Activated CD8-positive, alpha-beta memory T cell treated with anti-CD3 and anti-CD28 coated beads for 36 hours (primary cell): ENCODE measurements around the gene MSI2. TPM values are rescaled to one million over a fixed set of nuclear protein-coding genes. Genes with fewer than 3 reads are reported as not detected.

Source experiments
- CTCF ChIA-PET: fragments of 350-600 bp; sonication (Branson Sonifier 250); formaldehyde crosslinking; loops from one replicate; lab custom pipeline; 2021; ENCODE audit warnings: antibody characterized with exemption; lab: Charles Lee
- POLR2A ChIA-PET: fragments of 350-600 bp; sonication (Branson Sonifier 250); formaldehyde crosslinking; loops from one replicate; lab custom pipeline; 2021; ENCODE audit warnings: antibody characterized with exemption; lab: Charles Lee
- total RNA-seq, 2 experiments: library from RNA; stranded (reverse); gene quantifications; one replicate each; pipeline ENCODE4 v1.2.3, GENCODE V29; 2021

MSI2 gene
- total RNA-seq, 2 experiments from 2014 or later, result 56.5 to 59.6 TPM

DNA sequence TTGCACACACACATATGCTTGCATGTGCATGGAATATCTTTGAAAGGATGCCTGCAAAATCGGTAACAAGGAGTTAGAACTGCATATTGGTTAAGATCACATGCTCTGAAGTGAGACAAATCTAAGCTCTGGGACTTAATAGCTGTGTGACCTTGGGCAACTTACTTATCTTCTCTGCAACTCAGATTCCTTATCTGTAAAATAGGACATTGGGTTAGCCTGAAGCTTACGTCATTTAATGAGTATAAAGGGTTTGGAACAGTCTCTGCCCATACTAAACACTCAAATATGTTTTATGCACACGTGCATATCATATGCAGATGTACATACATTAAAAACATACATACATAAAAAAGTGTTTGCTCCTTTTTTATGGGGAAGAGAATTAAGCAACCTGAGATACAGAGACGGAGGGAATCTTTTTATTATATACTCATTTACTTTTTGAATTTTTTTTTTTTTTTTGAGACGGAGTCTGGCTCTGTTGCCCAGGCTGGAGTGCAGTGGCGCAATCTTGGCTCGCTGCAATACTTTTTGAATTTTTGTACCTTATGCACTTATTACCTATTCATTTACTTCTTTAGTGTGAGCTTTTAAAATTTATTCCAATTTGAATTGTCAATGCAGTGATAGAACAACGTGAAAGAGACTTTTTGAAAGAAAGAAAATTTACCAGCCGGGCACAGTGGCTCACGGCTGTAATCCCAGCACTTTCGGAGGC is 282.6 kb downstream of the MSI2 start:
- POLR2A ChIA-PET, result interaction anchor here (0.6 kb wide), 1 partner anchor 18 kb away, joined by 3 read pairs; no protein-coding TSS in a partner anchor

DNA sequence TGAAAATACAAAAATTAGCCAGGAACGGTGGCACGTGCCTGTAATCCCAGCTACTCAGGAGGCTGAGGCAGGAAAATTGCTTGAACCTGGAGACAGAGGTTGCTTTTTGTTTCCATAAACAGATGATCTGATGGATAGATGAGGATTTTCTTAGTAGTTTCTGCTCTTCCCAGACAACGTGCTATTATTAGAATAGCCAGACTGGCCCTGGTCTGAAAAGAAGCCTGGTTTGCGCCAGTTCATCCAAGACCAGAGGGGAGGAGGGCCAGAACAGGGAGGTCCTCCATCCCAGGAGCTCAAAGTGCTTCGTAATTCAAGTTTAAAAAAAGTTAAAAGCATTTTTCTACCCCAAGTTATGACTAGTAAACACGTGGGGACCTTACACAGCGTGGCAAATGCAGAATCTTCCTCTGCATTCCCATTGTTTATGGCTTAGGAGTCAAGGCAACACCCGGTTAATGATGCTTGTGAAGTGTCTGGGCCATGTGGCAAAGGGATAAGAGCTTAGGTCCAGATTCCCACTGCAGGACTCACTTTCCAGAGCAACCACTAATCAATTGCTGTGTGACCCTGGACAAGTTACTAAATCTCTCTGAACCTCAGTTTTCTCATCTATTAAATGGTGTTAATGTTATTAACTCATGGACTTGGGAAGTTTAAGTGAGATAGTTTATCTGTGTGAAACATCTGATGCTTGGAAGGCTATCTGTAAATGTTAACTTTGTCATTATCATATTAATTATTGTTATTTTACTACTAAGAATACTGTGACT is 283.4 kb downstream of the MSI2 start:
- POLR2A ChIA-PET, result no interaction called here
- CTCF ChIA-PET, result interaction anchor here (1.1 kb wide), 1 partner anchor 297 kb away, joined by 4 read pairs; no protein-coding TSS in a partner anchor

More for the DNA sequence above, 282.6 kb downstream of the MSI2 start:
- CTCF ChIA-PET, result interaction anchor here (1.1 kb wide), 1 partner anchor 296 kb away, joined by 4 read pairs; no protein-coding TSS in a partner anchor

DNA sequence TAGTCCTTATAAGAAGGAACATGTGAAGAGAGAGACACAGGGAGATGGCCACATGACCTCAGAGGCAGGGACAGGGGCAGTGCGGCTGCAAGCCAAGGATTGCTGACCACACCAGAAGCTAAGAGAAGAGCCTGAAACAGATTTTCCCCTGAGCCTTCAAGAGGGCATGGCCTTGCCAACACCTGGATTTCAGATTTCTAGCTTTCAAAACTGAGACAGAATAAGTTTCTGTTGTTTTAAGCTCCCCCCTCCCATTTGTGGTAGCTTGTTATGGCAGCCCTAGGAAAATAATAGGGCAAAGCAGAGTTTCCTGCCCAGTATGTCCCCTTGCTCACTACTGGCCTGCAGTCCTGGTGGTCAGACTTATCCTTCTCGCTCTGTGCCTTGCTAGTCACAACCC is 284.3 kb downstream of the MSI2 start:
- ChIA-PET CTCF (no interaction called here), POLR2A (no interaction called here)

DNA sequence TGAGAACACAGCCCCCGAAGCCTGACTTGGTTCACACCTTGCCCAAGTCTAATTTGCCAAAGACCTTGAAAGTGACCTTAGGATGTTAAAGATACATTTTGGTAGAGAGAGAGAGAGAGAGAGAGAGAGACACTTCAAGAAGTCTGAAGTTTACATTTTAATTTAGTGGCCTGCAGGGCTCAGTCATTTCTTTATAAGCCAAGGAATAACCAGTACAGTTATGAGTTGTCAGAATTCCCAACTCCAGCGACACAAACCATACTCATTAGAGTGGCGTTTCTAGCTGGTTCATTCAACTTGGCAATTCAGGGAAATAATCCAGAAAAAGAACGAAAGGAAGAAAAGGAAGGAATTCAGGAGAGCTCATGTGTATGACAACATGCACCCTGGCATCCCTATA is 284.7 kb downstream of the MSI2 start:
- POLR2A ChIA-PET, result no interaction called here
- CTCF ChIA-PET, result no interaction called here

DNA sequence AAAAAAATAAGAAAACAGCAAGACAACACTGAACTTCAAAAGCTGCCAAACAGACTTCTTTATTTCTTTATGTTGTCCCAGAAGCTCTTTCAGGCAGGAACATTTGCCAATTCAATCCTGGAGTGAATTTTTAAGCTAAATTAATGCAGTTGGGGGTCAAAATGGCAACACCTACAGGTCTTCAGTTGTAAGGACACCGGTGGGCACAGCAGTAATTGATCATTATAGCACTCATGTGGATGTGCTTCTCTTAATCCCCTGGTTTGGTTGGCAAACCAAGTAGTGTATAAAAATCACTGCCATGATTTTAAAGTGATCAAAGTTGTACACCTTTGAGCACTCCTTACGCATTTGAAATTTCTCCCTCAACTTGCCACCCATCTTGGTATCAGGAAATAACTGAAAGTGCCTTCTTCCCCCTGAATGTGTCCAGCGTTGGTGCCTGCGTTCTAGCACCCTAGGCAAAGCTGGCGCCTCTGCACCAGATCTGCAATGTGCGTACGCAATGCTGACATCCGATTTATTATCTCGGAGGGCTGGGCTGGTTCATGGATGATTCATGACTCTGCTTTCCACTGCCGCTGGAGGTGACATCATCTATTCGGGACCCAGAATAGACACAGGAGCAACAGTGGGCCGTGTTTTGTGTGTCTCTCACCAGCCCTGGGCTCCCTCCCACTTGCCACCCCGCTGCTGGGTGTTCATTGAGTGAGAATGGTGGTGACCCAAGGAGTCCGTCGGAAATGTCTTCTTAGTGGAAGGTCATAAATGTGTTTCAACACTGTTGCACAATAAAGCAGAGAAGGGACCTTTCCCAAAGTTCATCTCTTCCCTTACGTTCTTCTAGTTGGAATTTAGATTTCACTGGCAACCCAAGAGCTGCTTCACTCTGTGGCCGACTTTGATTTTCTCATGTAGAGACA is 285.4 kb downstream of the MSI2 start:
- CTCF ChIA-PET, result no interaction called here
- POLR2A ChIA-PET, result no interaction called here

DNA sequence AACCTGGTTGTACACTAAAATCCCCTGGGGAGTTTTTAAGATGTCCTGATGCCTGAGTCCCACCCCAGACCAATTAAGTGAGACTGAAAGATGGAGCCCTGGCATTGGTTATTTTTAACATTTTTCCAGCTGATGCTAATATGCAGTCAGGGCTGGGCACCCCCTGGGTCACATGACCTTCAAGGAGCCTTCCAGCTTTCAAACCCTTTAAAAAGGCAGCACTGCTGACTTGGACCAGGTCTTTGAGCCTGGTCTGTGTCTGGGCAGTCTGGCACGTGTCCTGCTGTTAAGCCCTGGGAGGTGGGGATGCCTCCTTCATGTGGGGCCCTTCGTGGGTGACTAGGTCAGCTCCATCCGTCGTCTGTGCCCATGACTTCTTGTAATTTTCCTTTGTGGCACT is 286.2 kb downstream of the MSI2 start:
- ChIA-PET POLR2A (no interaction called here), CTCF (interaction anchor here (1.3 kb wide), 1 partner anchor 9 kb away, joined by 3 read pairs; no protein-coding TSS in a partner anchor)

DNA sequence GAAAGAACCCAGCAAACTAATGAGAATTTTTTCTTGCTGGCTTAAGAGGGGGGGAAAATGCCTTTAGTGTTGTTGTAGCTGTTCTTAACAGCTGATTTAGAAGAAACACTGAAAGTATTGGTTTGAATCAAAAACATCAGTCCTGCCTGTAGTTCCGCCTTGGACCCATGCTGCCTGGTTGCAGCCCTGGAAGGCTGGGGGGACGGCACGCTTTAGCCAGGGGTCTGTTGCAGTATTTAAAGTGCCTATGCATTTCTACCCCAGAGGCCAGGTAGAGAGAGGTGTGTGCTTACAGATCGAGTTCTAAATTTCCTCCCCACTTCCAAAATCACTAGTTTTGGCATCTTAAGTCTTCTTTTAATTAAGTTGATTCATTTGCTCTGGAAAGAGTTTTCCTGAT is 286.9 kb downstream of the MSI2 start:
- POLR2A ChIA-PET, result no interaction called here
- CTCF ChIA-PET, result interaction anchor here (1.2 to 1.3 kb wide), 2 partner anchors 9 to 10 kb away, joined by 3 read pairs; no protein-coding TSS in a partner anchor

DNA sequence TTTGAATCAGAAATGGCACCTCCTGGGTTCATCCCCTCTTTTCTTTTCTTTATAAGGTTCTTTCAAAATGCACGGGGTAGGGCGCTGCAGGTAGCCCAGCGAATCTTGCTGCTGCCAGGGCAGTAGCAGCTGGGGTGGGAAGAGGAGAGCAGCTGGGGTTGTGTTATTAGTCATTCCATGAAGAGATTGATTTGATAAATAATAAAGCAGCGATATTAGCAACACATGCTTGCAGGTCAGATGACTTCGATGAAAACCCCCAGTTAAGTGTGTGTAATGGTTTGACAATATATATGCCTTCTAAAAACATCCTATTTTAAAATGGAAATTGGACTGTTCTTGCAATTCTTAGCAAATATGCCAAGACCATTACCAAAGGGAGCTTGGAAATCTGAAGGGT is 288.1 kb downstream of the MSI2 start:
- ChIA-PET CTCF (no interaction called here), POLR2A (no interaction called here)

DNA sequence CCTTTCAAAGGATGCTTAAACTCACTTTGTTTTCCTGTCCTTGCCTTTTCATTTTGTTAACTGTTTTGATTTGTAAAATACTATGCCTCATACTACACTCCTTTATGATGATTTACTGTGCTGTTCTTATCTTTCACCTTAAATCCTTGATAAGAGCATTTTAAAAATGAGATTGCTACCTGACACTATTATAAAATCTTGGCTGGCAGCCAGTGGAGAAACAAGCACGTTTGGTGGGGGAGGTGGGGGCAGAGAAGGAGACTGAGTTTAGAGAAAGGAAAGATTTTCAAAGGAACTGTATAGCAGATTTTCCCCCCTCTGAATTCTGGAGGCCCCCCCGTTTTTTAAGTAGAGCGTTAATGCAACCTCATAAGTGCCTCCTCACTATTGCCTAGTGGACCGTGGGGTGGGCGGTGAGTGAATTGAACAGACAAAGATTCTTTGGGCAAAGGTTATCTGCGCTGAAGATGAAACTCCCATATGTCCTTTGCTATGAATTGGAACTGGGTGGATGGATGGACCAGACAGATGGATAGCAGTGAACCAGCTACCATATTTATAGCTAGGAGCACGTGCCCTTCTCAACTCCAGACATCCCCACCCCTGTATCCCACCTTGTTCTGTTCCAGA is 288.6 kb downstream of the MSI2 start:
- CTCF ChIA-PET, result no interaction called here
- POLR2A ChIA-PET, result no interaction called here

DNA sequence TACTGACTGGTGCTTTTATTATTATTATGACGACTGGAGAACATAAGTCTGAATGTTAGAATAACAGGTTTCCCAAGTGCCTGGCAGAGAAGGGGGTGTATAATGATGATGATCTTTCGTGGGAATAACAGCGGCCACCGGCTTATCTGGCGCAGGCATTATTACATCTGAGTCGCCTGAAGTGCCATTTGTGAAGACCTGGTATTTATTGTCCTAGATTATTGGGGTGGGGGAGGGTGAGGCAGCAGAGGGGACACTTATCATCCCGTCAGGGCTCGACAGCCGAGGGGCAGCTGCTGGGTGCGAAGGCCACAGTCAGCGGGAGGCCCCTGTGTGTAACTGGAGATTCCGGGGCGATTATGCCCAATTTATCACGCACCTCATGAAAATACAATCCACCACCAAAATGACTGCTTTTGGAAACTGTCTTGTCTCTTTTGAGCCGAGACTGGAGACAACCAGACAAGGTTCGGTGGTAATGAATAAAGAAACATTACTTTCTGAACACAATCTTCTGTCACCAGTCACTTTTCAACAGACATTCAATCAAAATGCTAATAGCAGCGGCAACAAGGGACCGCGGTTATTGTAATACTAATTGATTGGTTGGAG is 289.5 kb downstream of the MSI2 start:
- CTCF ChIA-PET, result no interaction called here
- POLR2A ChIA-PET, result no interaction called here

DNA sequence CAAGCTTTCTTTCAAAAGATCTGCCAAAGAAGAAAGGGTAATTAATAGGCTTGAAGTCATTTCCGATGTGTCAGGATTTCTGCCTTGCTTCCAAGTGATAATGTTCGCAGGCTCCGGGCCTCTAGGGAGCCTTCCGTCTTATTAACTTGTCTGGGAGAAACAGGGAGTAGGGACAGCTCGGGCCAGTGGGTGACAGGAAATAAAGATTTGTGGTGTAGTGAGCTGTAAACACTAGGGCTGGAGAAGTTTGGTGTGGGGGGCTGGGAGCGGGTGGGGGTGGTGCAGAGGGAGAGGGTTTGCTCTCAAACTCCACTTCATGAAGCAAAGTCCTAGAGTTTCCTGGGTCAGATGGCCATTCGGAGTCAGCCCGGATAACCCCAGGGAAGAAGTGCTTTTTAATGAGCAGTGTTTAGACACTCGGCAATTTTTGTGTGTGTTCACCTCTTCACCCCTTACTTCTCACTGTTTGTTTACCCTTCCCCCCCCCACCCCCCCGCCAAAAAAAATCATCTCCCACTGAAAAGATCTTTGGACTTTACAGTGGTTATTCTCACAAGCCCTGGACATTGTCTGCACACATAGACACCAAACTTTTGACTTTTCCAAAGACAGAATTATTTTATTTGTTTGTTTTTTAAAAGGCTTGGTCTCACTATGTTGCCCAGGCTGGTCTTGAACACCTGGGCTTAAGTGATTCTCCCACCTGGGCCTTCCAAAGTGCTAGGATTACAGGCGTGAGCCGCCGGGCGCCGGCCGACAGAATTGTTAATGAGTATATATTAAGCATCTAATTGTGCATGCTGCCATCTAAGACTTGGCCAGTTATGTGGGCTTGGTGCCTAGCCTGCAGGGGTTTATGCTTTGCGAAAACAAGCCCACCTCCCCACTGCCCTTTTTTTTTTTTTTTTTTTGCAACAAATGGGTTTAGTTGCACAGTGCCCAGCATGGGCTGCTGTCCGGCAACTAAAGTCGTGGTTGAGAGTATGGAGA is 292.4 kb downstream of the MSI2 start:
- POLR2A ChIA-PET, result interaction anchor here (0.6 kb wide), 1 partner anchor 148 kb away, joined by 3 read pairs; no protein-coding TSS in a partner anchor

DNA sequence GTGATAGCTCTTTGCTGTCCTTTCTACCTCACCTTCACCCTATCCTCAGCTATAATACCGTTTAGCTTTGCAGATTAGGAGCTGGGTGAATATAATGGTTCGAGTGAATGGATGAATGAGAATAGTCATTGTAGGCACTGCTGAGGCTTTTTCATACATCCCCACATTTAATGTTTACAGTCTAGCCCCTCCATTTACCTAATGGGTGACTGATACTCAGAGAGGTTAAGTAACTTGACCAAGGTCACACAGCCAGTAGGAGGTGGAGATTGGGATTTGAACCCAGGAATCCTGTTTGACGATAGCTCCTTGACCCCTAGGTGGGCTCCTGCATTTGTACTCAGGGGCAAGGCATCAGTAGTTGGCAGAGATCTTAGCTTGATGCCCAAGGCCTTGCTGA is 293.1 kb downstream of the MSI2 start:
- ChIA-PET POLR2A (no interaction called here), CTCF (no interaction called here)

More for the DNA sequence above, 292.4 kb downstream of the MSI2 start:
- CTCF ChIA-PET, result no interaction called here

DNA sequence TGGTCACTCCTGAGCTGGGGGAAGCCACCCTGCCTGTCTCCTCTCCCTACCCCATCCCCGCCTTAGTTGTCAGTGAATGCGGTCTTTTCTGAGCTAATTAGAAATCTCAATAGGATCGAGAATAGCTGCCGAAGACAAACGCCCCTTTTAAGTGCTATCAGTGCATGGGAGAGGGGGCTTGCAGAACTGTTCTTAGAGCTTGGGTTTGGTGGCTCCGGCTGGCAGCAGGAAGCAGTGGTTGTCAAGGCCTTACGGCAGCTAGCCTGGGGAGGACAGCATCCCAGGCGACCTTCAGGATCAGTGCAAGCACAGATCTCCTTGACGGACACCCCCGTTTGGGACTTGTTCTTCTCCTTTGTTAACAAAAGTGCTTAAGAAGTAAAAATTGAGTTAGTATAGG is 293.7 kb downstream of the MSI2 start:
- CTCF ChIA-PET, result no interaction called here
- POLR2A ChIA-PET, result interaction anchor here (1.0 kb wide), 1 partner anchor 109 kb away, joined by 3 read pairs; no protein-coding TSS in a partner anchor

DNA sequence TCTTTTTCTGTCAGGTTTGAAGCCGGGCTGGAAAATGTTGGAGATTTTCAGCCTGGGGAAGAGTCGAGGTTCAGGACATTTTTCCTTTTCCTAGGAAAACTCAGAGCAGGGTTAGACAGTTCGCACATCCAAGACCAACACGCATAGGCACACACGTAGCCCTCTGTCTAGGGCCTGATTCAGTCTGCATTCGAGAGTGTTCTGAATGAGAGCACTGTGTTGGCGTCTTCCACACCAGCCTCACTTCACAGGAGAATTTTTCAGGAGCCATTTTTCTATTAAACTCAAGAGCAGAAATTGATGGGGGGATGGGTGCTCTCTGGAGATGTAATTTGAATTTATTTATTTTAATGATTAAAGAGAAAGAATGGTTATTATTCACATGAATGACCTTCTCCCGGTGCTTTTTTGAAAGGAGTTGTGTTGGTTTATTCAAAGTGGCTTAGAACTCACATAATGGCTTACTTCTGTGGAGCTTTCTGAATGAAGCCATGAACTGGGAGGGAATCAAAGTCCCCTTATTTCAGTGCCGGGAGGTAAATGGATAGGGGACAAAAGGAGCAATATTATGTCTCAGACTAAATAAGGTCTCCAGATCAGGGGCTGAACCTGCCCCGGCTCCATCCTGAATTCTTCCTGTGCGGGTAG is 294.5 kb downstream of the MSI2 start:
- CTCF ChIA-PET, result interaction anchor here (4.3 kb wide), 1 partner anchor 121 kb away, joined by 15 read pairs; no protein-coding TSS in a partner anchor
- POLR2A ChIA-PET, result interaction anchor here (1.0 kb wide), 1 partner anchor 110 kb away, joined by 3 read pairs; no protein-coding TSS in a partner anchor

DNA sequence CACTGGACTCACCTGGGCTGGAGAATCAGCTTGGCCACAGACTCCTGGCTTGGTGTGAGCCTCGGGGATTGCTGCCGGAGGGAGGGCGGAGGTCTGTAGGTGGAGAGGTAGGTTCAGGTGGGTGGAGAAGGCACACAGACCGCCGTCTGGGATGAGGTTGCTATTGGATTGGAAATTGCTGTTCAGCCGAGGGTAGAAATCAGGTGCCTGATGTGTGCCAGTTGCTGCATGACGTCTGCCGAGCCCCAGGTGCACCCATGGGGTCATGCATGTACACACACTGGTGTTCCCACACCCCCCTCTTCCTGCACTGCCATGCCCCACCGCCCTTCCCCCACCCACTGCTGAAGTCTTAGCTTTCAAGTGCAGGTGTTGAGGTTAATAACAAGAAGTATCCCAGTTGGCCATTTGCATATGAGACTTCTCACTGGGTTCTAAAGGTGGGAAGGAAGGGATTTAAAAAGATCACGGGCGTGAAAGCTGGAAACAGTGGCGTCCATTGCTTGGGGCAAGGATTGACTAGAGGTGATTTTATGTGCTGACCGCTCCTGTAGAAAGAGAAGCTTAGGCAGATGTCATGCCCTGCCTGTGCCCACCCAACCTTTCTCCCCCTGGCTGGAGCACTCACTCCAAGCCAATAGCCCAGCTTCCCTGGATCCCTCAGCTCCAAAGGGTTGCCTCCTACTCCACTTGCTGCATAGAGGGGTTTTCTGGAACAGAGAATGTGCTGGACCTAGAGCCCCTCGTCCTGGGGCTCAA is 295.2 kb downstream of the MSI2 start:
- CTCF ChIA-PET, result interaction anchor here (1.0 to 4.3 kb wide), 3 partner anchors 8 to 120 kb away, joined by 3 to 15 read pairs (median 3); no protein-coding TSS in a partner anchor
- POLR2A ChIA-PET, result no interaction called here

DNA sequence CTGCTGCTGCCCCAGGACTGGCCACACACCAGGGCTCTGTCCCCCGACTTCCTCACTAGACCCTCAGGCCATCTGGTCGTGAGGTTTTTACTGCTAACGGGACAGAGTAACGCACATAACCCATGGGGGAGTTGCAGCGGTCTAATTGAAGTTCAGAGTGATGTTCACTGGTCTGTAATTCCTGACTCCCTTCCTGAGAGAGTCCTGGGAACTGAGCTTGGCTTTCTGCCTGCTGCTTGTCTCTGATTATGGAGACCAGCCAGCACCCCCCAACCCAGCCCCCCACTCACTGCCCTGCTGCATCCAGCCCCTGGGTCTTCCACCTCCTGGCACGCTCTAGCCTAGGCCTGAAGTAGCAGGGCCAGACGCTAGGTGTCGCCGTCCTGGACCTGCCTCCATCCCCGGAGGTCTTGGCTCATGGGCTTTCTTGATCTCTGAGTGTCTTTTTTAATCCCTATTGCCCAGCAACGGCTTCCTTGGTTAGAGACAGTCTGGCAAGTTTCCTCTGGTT is 295.8 kb downstream of the MSI2 start:
- ChIA-PET POLR2A (no interaction called here), CTCF (interaction anchor here (1.0 to 4.3 kb wide), 5 partner anchors 9 to 190 kb away, joined by 3 to 15 read pairs (median 3); no protein-coding TSS in a partner anchor)
